RWPE2 (cell line): ENCODE data around the gene LSM8.
A peak's percentile ranks its signal among the peaks of the same experiment; 100 is the strongest.

ENCODE experiments used
- ATAC-seq: fragments of 200-7000 bp; cut with Tn5 transposase; 3 replicates; pipeline ENCODE4 v1.9.1; 2021; ENCODE audit warnings: low read depth
- DNase-seq: peaks from one replicate; pipeline ENCODE4 v3.0.0-alpha.2; 2020; ENCODE audit warnings: low spot score
- H3K27ac ChIP-seq: fragments of 450-650 bp; 2 replicates; pipeline ENCODE4 v1.5.1; 2017; ENCODE audit warnings: mild to moderate bottlenecking; ENCODE audit not compliant: poor library complexity, severe bottlenecking
- H3K27me3 ChIP-seq: fragments of 250-450 bp; sonication (Bioruptor Pico); 2 replicates; pipeline ENCODE4 v1.5.1; 2021; ENCODE audit warnings: mild to moderate bottlenecking, moderate library complexity; ENCODE audit not compliant: insufficient read depth, poor library complexity, severe bottlenecking
- H3K36me3 ChIP-seq: fragments of 250-450 bp; sonication (Bioruptor Pico); 2 replicates; pipeline ENCODE4 v1.5.1; 2020; ENCODE audit warnings: low read depth, mild to moderate bottlenecking, moderate library complexity
- H3K4me1 ChIP-seq: fragments of 250-450 bp; sonication (Bioruptor Pico); 2 replicates; pipeline ENCODE4 v1.5.1; 2021; ENCODE audit warnings: mild to moderate bottlenecking, moderate library complexity; ENCODE audit not compliant: insufficient read depth, poor library complexity, severe bottlenecking
- H3K4me3 ChIP-seq: fragments of 250-450 bp; sonication (Bioruptor Pico); 2 replicates; pipeline ENCODE4 v1.5.1; 2021; ENCODE audit warnings: mild to moderate bottlenecking, moderate library complexity; ENCODE audit not compliant: severe bottlenecking
- H3K9me3 ChIP-seq: fragments of 250-450 bp; sonication (Bioruptor Pico); 2 replicates; pipeline ENCODE4 v1.5.1; 2021; ENCODE audit warnings: mild to moderate bottlenecking, moderate library complexity; ENCODE audit not compliant: severe bottlenecking
- TF ChIP-seq, protein P1 (sequence below): fragments of 450-650 bp; IDR thresholded peaks from one replicate; pipeline ENCODE4 v1.5.1; 2017; ENCODE audit warnings: mild to moderate bottlenecking, moderate library complexity; ENCODE audit not compliant: poor library complexity, severe bottlenecking

LSM8 gene

DNA sequence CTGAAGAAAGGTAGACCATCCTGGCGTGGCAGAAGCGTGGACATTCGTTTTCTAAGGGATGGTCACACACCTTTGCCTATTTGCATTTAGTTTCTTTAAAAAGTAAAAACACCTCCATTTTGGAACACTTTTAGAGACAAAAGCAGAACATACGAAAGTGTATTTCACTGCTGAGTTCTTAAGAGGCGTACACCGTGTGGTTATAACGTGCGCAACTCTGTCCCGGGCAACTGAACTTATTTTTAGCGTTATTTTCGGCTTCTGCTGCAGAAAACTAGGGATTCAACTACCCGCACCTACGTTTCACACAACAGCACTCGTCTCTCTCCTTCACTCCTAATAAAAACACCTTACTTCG, 557 bp upstream of the LSM8 start:
- H3K27ac ChIP-seq: peak overlapping the region; percentile 47
- ATAC-seq (peak; percentile 8; the same call in 2 of the 3 replicates), DNase-seq (no peak)
- H3K27me3 ChIP-seq: no peaks in the 10 kb centered on the region
- H3K4me1 ChIP-seq: peaks cover 20% of the 10 kb centered on the region
- peaks cover 2% of the 10 kb centered on the region for H3K9me3 ChIP-seq
- peaks cover 30% of the 10 kb centered on the region for H3K36me3 ChIP-seq
- TF ChIP-seq, protein P1, sequence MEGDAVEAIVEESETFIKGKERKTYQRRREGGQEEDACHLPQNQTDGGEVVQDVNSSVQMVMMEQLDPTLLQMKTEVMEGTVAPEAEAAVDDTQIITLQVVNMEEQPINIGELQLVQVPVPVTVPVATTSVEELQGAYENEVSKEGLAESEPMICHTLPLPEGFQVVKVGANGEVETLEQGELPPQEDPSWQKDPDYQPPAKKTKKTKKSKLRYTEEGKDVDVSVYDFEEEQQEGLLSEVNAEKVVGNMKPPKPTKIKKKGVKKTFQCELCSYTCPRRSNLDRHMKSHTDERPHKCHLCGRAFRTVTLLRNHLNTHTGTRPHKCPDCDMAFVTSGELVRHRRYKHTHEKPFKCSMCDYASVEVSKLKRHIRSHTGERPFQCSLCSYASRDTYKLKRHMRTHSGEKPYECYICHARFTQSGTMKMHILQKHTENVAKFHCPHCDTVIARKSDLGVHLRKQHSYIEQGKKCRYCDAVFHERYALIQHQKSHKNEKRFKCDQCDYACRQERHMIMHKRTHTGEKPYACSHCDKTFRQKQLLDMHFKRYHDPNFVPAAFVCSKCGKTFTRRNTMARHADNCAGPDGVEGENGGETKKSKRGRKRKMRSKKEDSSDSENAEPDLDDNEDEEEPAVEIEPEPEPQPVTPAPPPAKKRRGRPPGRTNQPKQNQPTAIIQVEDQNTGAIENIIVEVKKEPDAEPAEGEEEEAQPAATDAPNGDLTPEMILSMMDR: no peak
- H3K4me3 ChIP-seq: peak overlapping the region; percentile 97

DNA sequence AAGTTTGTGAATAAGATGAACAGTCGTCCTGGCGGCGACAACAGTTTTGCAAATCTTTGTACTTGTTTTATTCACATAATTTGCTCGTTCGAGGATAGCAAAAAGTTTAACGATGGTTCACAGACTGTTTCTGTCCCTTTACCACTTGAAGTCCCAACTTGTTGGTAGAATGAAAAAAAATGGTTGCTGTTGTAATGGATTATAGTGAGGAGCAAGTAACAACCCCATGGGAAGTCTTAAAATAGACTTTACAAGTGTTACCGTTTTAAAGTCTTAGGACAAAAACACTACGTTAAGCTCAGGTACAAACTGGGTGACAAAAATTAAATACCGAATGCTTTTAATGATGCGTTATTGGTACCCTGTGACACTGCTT, 589 bp downstream of the LSM8 start:
- Histone ChIP-seq H3K36me3 (peaks cover 42% of the 10 kb centered on the region), H3K4me1 (peaks cover 20% of the 10 kb centered on the region), H3K27me3 (no peaks in the 10 kb centered on the region), H3K4me3 (peak overlapping the region; percentile 97), H3K27ac (peak overlapping the region; percentile 47), H3K9me3 (peaks cover 3% of the 10 kb centered on the region)
- TF ChIP-seq, protein P1: no peak
- DNase-seq (no peak), ATAC-seq (no peak)

DNA sequence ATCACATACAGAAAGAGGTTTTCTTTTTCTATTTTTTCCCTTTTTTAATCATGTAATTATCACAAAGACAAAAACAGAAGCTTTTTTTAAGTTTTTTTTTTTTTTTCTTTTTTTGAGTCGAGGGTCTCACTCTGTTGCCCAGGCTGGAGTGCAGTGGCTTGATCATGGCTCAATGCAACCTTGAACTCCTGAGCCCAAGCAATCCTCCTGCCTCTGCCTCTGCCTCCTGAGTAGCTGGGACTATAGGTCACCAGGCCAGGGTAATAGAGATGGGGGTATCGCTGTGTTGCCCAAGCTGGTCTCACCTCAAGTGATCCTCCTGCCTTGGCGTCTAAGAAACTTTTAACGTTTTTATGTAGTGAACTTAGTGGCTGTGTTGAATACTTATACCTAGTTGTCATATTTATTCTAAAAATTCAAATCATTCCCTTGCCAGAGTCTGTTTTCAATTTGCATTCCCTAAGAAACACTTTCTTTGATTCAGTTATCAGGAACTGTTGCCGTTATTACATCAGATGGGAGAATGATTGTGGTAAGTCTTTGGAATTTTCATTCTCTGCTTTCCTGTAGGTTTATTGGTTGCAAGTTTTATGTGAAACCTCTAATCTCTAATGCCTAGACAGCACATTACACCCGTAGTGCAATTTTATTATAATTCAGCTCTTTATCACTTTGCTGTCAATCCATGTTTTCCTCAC, 1.3 kb downstream of the LSM8 start:
- DNase-seq (no peak), ATAC-seq (no peak)
- Histone ChIP-seq H3K9me3 (peaks cover 3% of the 10 kb centered on the region), H3K27ac (no peak overlapping the region), H3K4me3 (peak overlapping the region; percentile 97), H3K36me3 (peaks cover 49% of the 10 kb centered on the region), H3K4me1 (peaks cover 20% of the 10 kb centered on the region), H3K27me3 (no peaks in the 10 kb centered on the region)
- TF ChIP-seq, protein P1: no peak

- no peak overlapping the region for H3K4me3 ChIP-seq
- H3K4me1 ChIP-seq: peaks cover 20% of the 10 kb centered on the region
- H3K27me3 ChIP-seq: no peaks in the 10 kb centered on the region
- no peak for ATAC-seq
- DNase-seq: no peak
- TF ChIP-seq, protein P1: no peak
- peaks cover 3% of the 10 kb centered on the region for H3K9me3 ChIP-seq
- H3K36me3 ChIP-seq: peaks cover 59% of the 10 kb centered on the region
- no peak overlapping the region for H3K27ac ChIP-seq
These were observed 2.5 kb downstream of the LSM8 start for GRCh38 chr7:118186501-118186900.

DNA sequence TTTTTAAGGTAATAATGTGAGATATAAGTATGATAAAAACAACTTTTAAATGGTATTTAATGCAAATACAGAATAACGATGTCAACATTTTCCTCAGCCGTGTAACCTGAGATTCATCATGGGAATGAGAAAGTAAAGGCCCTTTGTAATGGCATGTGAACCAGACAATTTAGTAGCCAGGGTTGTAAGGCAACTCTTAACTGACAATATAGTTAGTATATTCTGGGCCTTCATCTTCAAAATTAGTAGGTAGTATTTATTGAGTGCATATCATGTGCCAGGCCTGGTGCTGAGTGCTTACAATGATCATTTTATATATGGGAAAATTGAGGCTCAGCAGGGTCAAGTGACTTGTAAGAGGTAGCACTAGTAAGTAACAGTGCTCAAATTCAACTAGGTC, 10.6 kb downstream of the LSM8 start:
- H3K4me3 ChIP-seq: no peak overlapping the region
- H3K27ac ChIP-seq: no peak overlapping the region
- TF ChIP-seq, protein P1: no peak
- H3K4me1 ChIP-seq: no peaks in the 10 kb centered on the region
- H3K36me3 ChIP-seq: peaks cover 32% of the 10 kb centered on the region
- H3K27me3 ChIP-seq: no peaks in the 10 kb centered on the region
- no peak for DNase-seq
- H3K9me3 ChIP-seq: no peaks in the 10 kb centered on the region
- ATAC-seq: no peak
